Activated CD4-positive, alpha-beta memory T cell treated with anti-CD3 and anti-CD28 coated beads, Interleukin-2, amount 10 ng/mL, durations not matched to agents 7 days and 5 days (primary cell): Measurements from ENCODE around the gene NDC80. TPM values are rescaled to one million over a fixed set of nuclear protein-coding genes. Genes with fewer than 3 reads are reported as not detected.
"Not testable (repeated sequence)": the region's sequence is repeated elsewhere in the genome, so short reads cannot be mapped to it uniquely, and the experiment has no call there.

Source experiments
- CTCF ChIA-PET: fragments of 350-600 bp; sonication (Branson Sonifier 250); formaldehyde crosslinking; loops from one replicate; lab custom pipeline; 2021; ENCODE audit warnings: antibody characterized with exemption, inconsistent platforms; lab: Charles Lee
- POLR2A ChIA-PET: fragments of 350-600 bp; sonication (Branson Sonifier 250); formaldehyde crosslinking; loops from one replicate; lab custom pipeline; 2021; ENCODE audit warnings: antibody characterized with exemption; lab: Charles Lee
- DNase-seq: peaks from one replicate; pipeline ENCODE4 v3.0.0-alpha.2; 2020
- H3K27ac Mint-ChIP-seq: one replicate; pipeline ENCODE4 v1.8.0; 2021; ENCODE audit warnings: mild to moderate bottlenecking, mixed read lengths
- H3K27me3 Mint-ChIP-seq: one replicate; pipeline ENCODE4 v1.8.0; 2021; ENCODE audit warnings: mixed read lengths
- H3K36me3 Mint-ChIP-seq: one replicate; pipeline ENCODE4 v1.8.0; 2021; ENCODE audit warnings: low read depth, mixed read lengths
- H3K4me1 Mint-ChIP-seq: one replicate; pipeline ENCODE4 v1.8.0; 2021; ENCODE audit warnings: mixed read lengths
- H3K4me3 Mint-ChIP-seq: one replicate; pipeline ENCODE4 v1.8.0; 2021; ENCODE audit warnings: mild to moderate bottlenecking, mixed read lengths
- H3K9me3 Mint-ChIP-seq: one replicate; pipeline ENCODE4 v1.8.0; 2021; ENCODE audit warnings: mixed read lengths
- total RNA-seq, 2 experiments: library from RNA; stranded (reverse); gene quantifications; one replicate each; pipeline ENCODE4 v1.2.3, GENCODE V29; 2021

Gene NDC80
- total RNA-seq, 2 experiments from 2014 or later, result 78.0 to 78.9 TPM

DNA sequence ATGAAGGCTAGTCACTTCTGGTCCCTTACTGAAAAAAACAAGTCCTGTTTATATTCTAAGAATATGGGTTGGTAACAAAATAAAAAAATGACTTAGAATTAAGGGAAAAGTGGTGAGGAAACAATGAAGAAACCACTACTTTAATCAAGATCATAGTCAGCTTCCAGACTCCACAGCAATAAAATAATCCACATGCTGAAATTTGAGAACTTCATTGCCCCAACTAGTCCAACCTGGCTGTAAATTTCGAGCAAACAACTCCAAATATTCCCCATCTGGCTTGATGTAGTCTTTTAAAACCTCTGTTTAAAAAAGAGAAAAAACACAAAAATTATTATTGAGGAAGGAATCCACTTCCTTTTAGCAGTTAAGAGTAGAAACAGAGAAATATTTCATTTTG is 32.5 kb upstream of the NDC80 start:
- Mint-ChIP-seq H3K9me3 (no peaks in the 10 kb centered on the region), H3K27me3 (no peaks in the 10 kb centered on the region), H3K4me1 (peaks cover 2% of the 10 kb centered on the region), H3K36me3 (peaks cover 37% of the 10 kb centered on the region), H3K27ac (no peak overlapping the region), H3K4me3 (no peak overlapping the region)
- POLR2A ChIA-PET, result no interaction called here
- CTCF ChIA-PET, result no interaction called here
- DNase-seq, result no peak

DNA sequence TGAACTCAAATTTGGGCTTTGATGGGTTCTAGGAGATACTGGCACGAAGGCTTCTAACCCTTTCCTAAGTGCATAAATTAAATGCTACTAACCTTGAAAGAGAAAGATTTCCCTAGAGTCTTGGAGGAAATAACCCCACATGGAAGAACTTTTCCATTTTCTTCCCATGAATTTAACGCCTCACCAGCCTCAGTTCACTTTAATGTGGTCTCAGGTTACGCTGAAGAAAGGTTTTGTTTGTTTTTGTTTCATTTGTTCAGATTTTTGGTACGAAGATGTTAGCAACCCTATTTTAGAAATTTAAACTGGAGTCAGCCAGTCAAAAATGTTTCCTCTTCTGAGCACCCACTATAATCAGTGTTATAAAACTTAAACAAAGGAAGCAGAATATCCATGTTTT is 30.8 kb upstream of the NDC80 start:
- POLR2A ChIA-PET, result no interaction called here
- no peak overlapping the region for H3K27ac Mint-ChIP-seq
- no peaks in the 10 kb centered on the region for H3K9me3 Mint-ChIP-seq
- DNase-seq, result no peak
- peaks cover 23% of the 10 kb centered on the region for H3K36me3 Mint-ChIP-seq
- no peak overlapping the region for H3K4me3 Mint-ChIP-seq
- H3K27me3 Mint-ChIP-seq, result no peaks in the 10 kb centered on the region
- CTCF ChIA-PET, result interaction anchor here (1.7 to 2.9 kb wide), 3 partner anchors 9 to 203 kb away, joined by 7 to 10 read pairs (median 10); no protein-coding TSS in a partner anchor
- peaks cover 2% of the 10 kb centered on the region for H3K4me1 Mint-ChIP-seq

DNA sequence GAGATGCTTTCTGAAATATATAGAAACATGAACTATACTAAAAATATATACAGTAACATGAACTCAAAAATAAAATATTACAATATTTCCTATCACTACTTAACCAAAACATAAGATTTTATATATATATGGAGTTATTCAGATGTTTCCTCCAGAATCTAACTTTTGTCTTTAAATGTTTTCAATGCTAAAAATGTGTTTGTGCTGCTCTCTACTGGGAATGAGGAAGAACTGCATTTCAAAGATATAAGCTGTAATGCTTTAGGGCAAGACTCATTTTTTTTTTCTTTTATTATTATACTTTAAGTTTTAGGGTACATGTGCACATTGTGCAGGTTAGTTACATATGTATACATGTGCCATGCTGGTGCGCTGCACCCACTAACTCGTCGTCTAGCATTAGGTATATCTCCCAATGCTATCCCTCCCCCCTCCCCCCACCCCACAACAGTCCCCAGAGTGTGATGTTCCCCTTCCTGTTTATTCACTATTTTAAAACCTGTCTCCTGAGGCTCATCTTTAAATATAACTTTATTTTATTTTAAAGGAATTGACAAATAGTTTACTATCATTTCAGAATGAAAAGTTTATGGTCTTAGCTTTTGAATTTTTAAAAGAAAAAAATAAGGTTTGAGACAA is 29.3 kb upstream of the NDC80 start:
- not testable (repeated sequence) for H3K27ac Mint-ChIP-seq, H3K27me3 Mint-ChIP-seq, H3K4me3 Mint-ChIP-seq, H3K4me1 Mint-ChIP-seq, H3K9me3 Mint-ChIP-seq, DNase-seq
- ChIA-PET CTCF (interaction anchor here (0.6 to 2.9 kb wide), 17 partner anchors 8 to 472 kb away, joined by 3 to 13 read pairs (median 5); no protein-coding TSS in a partner anchor), POLR2A (interaction anchor here (0.5 to 1.1 kb wide), 2 partner anchors 29 to 139 kb away, joined by 3 to 4 read pairs; partner anchors contain the start of genes METTL4 and NDC80)
- H3K36me3 Mint-ChIP-seq, result peaks cover 26% of the 10 kb centered on the region

DNA sequence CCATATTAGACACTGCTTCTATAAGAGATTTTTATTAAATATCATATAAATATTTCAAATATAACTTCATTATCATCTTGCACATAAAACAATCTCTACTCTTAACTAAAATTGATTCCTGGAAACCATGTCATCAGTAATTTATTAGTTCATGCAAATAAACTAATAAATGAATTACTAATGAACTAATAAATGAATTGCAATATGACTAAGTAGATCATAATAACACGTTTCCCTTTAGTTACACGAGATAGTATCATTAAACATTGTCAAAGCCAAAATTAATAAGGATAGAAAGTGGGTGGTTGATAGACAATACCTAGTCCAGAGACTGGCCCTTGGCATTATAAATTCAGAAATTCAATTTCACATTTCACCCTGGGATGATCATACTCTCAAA is 26.2 kb upstream of the NDC80 start:
- POLR2A ChIA-PET, result no interaction called here
- Mint-ChIP-seq H3K4me1 (peaks cover 2% of the 10 kb centered on the region), H3K36me3 (peaks cover 29% of the 10 kb centered on the region), H3K9me3 (no peaks in the 10 kb centered on the region), H3K27ac (no peak overlapping the region), H3K27me3 (no peaks in the 10 kb centered on the region), H3K4me3 (no peak overlapping the region)
- no peak for DNase-seq
- CTCF ChIA-PET, result no interaction called here

DNA sequence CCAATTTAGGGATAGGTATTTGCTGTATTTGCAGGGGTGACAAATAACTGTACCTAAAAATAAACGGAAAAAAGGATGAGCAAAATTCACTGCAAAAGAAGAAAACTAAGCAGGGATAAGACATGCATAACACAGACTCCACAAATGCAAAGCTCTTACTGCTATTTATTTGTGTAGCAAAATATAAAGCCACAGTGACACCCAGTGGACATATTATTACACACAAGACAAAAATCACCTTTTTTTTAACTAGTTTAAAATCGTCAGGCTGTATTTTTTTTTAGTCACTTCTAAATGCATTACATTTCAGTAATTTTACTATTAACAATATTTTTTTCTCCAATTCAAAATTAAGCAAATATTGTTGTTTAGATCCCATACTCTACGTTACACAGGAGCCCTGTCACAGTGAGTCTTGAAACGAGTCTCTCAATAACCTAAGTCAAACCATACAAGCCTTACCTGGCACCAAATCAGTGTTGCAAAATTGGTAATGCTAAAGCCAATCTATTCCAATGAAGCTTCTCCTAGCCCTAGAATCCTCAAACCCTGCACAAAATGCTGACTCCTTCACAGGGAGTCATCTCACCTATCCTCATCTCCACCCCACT is 23.8 kb upstream of the NDC80 start:
- DNase-seq, result no peak
- ChIA-PET POLR2A (no interaction called here), CTCF (interaction anchor here (0.6 to 3.0 kb wide), 9 partner anchors 9 to 1212 kb away, joined by 3 to 9 read pairs (median 4); no protein-coding TSS in a partner anchor)
- Mint-ChIP-seq H3K4me1 (no peaks in the 10 kb centered on the region), H3K27ac (no peak overlapping the region), H3K4me3 (no peak overlapping the region), H3K9me3 (no peaks in the 10 kb centered on the region), H3K27me3 (no peaks in the 10 kb centered on the region), H3K36me3 (peaks cover 41% of the 10 kb centered on the region)

DNA sequence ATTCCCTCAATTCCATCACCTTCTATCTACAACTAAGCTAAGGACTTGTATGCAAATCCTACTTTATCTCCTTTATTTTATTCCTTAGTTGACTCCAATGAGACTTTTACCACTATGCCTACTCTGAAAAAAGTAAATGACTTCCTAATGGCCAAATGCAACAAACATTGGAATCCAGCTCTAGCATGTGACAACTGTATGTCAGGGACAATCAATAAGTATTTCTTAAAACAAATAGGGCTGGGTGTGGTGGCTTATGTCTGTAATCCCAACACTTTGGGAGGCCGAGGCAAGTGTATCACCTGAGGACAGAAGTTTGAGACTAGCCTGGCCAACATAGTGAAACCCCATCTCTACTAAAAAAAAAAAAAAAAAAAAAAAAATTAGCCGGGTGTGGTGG is 21.9 kb upstream of the NDC80 start:
- no peak overlapping the region for H3K4me3 Mint-ChIP-seq
- POLR2A ChIA-PET, result no interaction called here
- no peaks in the 10 kb centered on the region for H3K27me3 Mint-ChIP-seq
- DNase-seq, result no peak
- CTCF ChIA-PET, result interaction anchor here (0.7 to 1.2 kb wide), 2 partner anchors 8 to 17 kb away, joined by 4 read pairs; no protein-coding TSS in a partner anchor
- H3K27ac Mint-ChIP-seq, result no peak overlapping the region
- no peaks in the 10 kb centered on the region for H3K4me1 Mint-ChIP-seq
- H3K9me3 Mint-ChIP-seq, result no peaks in the 10 kb centered on the region
- H3K36me3 Mint-ChIP-seq, result peaks cover 47% of the 10 kb centered on the region

DNA sequence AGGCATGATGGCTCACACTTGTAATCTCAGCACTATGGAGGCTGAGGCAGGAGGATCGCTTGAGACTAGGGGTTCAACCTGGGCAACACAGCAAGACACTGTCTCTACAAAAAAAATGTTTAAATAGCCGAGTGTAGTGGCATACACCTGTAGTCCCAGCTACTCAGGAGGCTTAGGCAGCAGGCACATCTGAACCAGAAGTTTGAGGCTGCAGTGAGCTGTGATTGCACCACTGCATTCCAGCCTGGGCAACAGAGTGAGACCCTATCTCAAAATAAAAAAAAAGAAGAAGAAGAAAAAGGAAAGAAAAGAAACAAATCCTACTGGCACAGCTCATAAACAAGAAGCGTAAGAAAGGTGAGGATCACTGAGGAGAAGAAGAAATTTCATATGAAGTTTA is 19.9 kb upstream of the NDC80 start:
- H3K4me1 Mint-ChIP-seq, result no peaks in the 10 kb centered on the region
- no peak for DNase-seq
- H3K4me3 Mint-ChIP-seq, result no peak overlapping the region
- peaks cover 55% of the 10 kb centered on the region for H3K36me3 Mint-ChIP-seq
- H3K27ac Mint-ChIP-seq, result no peak overlapping the region
- H3K27me3 Mint-ChIP-seq, result no peaks in the 10 kb centered on the region
- ChIA-PET POLR2A (no interaction called here), CTCF (no interaction called here)
- no peaks in the 10 kb centered on the region for H3K9me3 Mint-ChIP-seq

DNA sequence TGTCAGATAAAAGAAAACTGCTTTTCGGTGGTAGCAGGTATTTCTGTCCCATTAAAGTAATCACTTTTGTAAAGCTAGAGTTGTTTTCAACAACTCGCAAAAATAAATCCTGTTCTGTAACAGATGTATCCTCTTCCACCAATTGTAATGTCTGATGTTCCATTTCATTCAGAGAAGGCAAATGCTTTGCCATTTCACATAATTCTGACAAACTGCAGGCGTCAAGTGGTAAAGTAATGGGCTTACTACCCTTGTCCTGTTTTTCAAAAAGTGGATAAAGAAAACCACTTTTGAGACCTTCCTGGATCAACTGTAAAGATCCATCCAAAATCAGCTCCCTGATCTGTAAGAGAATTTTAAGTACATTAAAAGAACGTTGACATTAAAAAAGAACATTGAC is 16.7 kb upstream of the NDC80 start:
- POLR2A ChIA-PET, result no interaction called here
- Mint-ChIP-seq H3K27ac (no peak overlapping the region), H3K36me3 (peaks cover 33% of the 10 kb centered on the region), H3K4me3 (no peak overlapping the region), H3K27me3 (no peaks in the 10 kb centered on the region), H3K9me3 (no peaks in the 10 kb centered on the region), H3K4me1 (no peaks in the 10 kb centered on the region)
- CTCF ChIA-PET, result no interaction called here
- no peak for DNase-seq

DNA sequence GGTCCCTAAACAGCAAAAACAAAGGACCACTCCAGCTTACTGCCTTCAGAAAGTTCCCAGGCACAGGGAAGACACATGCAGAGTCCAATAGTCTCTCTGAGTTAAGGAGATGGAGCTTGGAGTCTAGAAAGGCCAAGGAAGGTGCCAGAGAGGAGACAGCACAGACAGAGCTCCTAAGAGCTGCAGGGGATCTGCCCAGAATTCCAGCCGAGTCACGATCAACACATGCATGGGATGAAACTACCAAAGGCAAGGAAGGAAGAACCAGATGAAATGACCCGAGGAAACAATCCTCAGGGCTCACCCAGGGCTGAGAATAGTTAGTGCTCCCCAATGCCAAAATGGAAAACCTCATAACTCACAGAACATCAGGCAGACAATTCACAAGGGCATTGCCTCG is 15.5 kb upstream of the NDC80 start:
- ChIA-PET POLR2A (no interaction called here), CTCF (interaction anchor here (1.0 to 2.4 kb wide), 2 partner anchors 9 to 10 kb away, joined by 3 to 7 read pairs; no protein-coding TSS in a partner anchor)
- Mint-ChIP-seq H3K4me1 (no peaks in the 10 kb centered on the region), H3K27me3 (no peaks in the 10 kb centered on the region), H3K36me3 (peaks cover 26% of the 10 kb centered on the region), H3K9me3 (no peaks in the 10 kb centered on the region), H3K27ac (no peak overlapping the region), H3K4me3 (no peak overlapping the region)
- no peak for DNase-seq

DNA sequence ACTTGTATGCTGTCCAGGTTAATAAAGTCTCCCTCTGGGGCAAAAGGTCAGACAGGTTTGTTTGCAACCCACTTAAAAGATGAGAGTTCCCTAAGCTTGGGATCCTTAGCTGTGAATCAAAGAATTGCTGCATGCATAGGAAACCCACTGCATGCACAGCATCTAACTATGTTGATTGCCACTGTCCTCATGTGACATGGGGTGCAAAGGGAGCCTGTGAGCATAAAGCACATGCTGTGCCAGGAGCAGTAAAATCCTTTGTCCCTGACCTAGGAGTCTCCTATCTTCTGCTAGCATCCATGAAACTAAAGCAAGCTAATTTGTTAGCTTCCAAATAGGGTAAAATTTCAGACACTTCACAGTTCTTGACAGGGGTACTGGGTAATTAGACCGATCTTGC is 13.8 kb upstream of the NDC80 start:
- ChIA-PET CTCF (no interaction called here), POLR2A (no interaction called here)
- no peak overlapping the region for H3K4me3 Mint-ChIP-seq
- H3K4me1 Mint-ChIP-seq, result peaks cover 1% of the 10 kb centered on the region
- H3K27me3 Mint-ChIP-seq, result no peaks in the 10 kb centered on the region
- no peak for DNase-seq
- H3K27ac Mint-ChIP-seq, result no peak overlapping the region
- peaks cover 28% of the 10 kb centered on the region for H3K36me3 Mint-ChIP-seq
- no peaks in the 10 kb centered on the region for H3K9me3 Mint-ChIP-seq

DNA sequence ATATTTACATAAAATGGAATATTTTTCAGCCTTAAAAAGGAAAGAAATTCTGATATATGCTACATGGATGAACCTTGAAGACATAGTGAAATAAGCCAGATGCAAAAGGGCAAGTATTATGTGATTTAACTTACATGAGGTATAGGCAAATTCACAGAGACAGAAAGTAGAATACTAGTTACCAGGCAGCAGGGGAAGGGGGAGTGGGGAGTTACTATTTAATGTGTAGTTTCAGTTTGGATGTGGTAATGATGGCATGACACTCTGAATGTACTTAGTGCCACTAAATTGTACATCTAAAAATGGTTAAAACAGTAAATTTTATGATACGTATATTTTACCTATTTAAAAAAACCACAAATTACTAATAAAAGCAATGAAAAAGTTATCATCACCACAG is 12.1 kb upstream of the NDC80 start:
- POLR2A ChIA-PET, result no interaction called here
- Mint-ChIP-seq H3K36me3 (peaks cover 27% of the 10 kb centered on the region), H3K27me3 (no peaks in the 10 kb centered on the region), H3K9me3 (no peaks in the 10 kb centered on the region), H3K4me1 (peaks cover 1% of the 10 kb centered on the region), H3K4me3 (no peak overlapping the region), H3K27ac (no peak overlapping the region)
- CTCF ChIA-PET, result no interaction called here
- no peak for DNase-seq

DNA sequence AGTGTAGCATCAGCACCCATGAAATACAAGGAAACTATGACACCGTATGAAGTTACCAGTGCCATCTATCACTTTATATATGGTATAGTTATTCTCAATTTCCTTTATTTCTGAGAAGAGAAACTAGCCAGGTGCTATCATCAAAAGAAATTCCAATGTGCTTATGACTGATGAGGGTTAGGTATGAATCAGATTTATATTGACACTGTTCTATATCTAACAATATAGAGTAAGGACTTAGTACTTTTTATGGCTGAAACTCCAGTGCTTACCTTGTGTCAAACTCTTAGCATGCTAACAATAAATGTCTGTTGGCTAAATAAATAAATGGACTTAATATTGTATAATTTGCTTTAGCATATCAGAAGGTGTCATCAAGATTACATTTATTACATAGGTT is 7.0 kb upstream of the NDC80 start:
- Mint-ChIP-seq H3K4me1 (peaks cover 29% of the 10 kb centered on the region), H3K4me3 (no peak overlapping the region), H3K36me3 (peaks cover 46% of the 10 kb centered on the region), H3K9me3 (no peaks in the 10 kb centered on the region), H3K27ac (no peak overlapping the region), H3K27me3 (no peaks in the 10 kb centered on the region)
- ChIA-PET POLR2A (no interaction called here), CTCF (no interaction called here)
- DNase-seq, result no peak

DNA sequence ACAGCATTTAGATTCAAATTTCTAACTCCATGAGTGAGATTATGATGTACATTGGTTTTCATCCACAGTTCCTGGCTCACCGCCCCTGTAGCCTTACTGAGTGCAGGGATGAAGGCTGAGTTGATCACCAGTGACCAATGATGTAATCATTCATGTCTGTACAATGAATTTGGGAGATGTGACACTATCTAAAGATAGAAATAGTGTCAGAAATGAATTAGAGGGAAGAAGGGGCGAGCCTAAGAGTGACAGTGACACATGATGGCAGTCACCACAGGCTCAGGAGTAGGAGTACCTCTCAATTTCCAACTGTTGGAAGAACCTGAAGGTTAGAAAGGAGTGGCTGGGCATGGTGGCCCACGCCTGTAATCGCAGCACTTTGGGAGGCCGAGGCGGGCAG is 3.2 kb upstream of the NDC80 start:
- DNase-seq, result no peak
- ChIA-PET POLR2A (no interaction called here), CTCF (interaction anchor here (0.7 kb wide), 1 partner anchor 1857 kb away, joined by 3 read pairs; no protein-coding TSS in a partner anchor)
- H3K9me3 Mint-ChIP-seq, result no peaks in the 10 kb centered on the region
- H3K27ac Mint-ChIP-seq, result no peak overlapping the region
- H3K36me3 Mint-ChIP-seq, result peaks cover 59% of the 10 kb centered on the region
- peaks cover 40% of the 10 kb centered on the region for H3K4me1 Mint-ChIP-seq
- H3K27me3 Mint-ChIP-seq, result no peaks in the 10 kb centered on the region
- H3K4me3 Mint-ChIP-seq, result no peak overlapping the region
